T-helper 9 cell (primary cell): ENCODE results near the gene OR2V2.
"Not testable (repeated sequence)": the region's sequence is repeated elsewhere in the genome, so short reads cannot be mapped to it uniquely, and the experiment has no call there.

Experiments
- DNase-seq: peaks from one replicate; pipeline ENCODE4 v3.0.0-alpha.2; 2020
- total RNA-seq, 2 donors: gene quantifications; one replicate each; lab custom pipeline; 2026; lab: John Stamatoyannopoulos, UW

OR2V2 gene
- total RNA-seq, result 0 reads per million in 2 donors

- DNase-seq, result not testable (repeated sequence)
These were observed at the start of gene OR2V2 for GRCh38 chr5:181146927-181147636. Gene OR2V2 (plus strand): TSS chr5:181147586. CDS start chr5:181154943, 7,357 bp downstream.

GRCh38 chr5:181097759-181098491 is 49.5 kb upstream of the OR2V2 start:
- not testable (repeated sequence) for DNase-seq

GRCh38 chr5:181098762-181099601 is 48.4 kb upstream of the OR2V2 start:
- DNase-seq, result no peak

- no peak for DNase-seq
These were observed 47.7 kb upstream of the OR2V2 start for GRCh38 chr5:181099602-181100086.

- DNase-seq, result no peak
These were observed 47.1 kb upstream of the OR2V2 start for GRCh38 chr5:181100121-181100875.

- DNase-seq, result not testable (repeated sequence)
These were observed 46.2 kb upstream of the OR2V2 start for GRCh38 chr5:181101030-181101641.

- not testable (repeated sequence) for DNase-seq
These were observed 45.3 kb upstream of the OR2V2 start for GRCh38 chr5:181101930-181102674.

- DNase-seq, result not testable (repeated sequence)
These were observed 43.2 kb upstream of the OR2V2 start for GRCh38 chr5:181104259-181104568.

GRCh38 chr5:181104606-181105390 is 42.6 kb upstream of the OR2V2 start:
- DNase-seq, result not testable (repeated sequence)

GRCh38 chr5:181105391-181106025 is 41.9 kb upstream of the OR2V2 start:
- no peak for DNase-seq

GRCh38 chr5:181107699-181108098 is 39.7 kb upstream of the OR2V2 start:
- no peak for DNase-seq

GRCh38 chr5:181108578-181109165 is 38.7 kb upstream of the OR2V2 start:
- DNase-seq, result no peak

- no peak for DNase-seq
These were observed 37.8 kb upstream of the OR2V2 start for GRCh38 chr5:181109489-181110013.

GRCh38 chr5:181111010-181111409 is 36.4 kb upstream of the OR2V2 start:
- DNase-seq, result no peak

GRCh38 chr5:181112476-181112875 is 34.9 kb upstream of the OR2V2 start:
- DNase-seq, result no peak

GRCh38 chr5:181113572-181113971 is 33.8 kb upstream of the OR2V2 start:
- DNase-seq, result not testable (repeated sequence)

- DNase-seq, result no peak
These were observed 33.0 kb upstream of the OR2V2 start for GRCh38 chr5:181114284-181114843.
